HFFc6 (cell line): ENCODE data around the gene PCDH9. TPM values are rescaled to one million over a fixed set of nuclear protein-coding genes. Genes with fewer than 3 reads are reported as not detected.

Source experiments
- DNase-seq: peaks from one replicate; pipeline ENCODE4 v3.0.0-alpha.2; 2018
- H3K27ac Mint-ChIP-seq: 2 replicates; pipeline ENCODE4 v1.8.0; 2020; ENCODE audit warnings: mild to moderate bottlenecking, mixed read lengths
- H3K27me3 Mint-ChIP-seq: 2 replicates; pipeline ENCODE4 v1.8.0; 2021; ENCODE audit warnings: mild to moderate bottlenecking, moderate library complexity, mixed read lengths; ENCODE audit not compliant: insufficient read depth
- H3K36me3 Mint-ChIP-seq: 2 replicates; pipeline ENCODE4 v1.8.0; 2021; ENCODE audit warnings: low read depth, mixed read lengths
- H3K4me1 Mint-ChIP-seq: 2 replicates; pipeline ENCODE4 v1.8.0; 2020; ENCODE audit warnings: low read depth, mixed read lengths
- H3K4me3 Mint-ChIP-seq: 2 replicates; pipeline ENCODE4 v1.8.0; 2020; ENCODE audit warnings: mild to moderate bottlenecking, moderate library complexity, mixed read lengths
- H3K9me3 Mint-ChIP-seq: 2 replicates; pipeline ENCODE4 v1.8.0; 2020; ENCODE audit warnings: mild to moderate bottlenecking, mixed read lengths
- total RNA-seq, 6 experiments: library from RNA; stranded (reverse); fragmentation: NEBNext Ultra II Directional; extraction: Animal tissue kit (Norgen Biotek cat#: 25700); gene quantifications; 2 replicates in 1 of 6; 3 replicates in 5 of 6; pipeline ENCODE4 v1.2.3, GENCODE V29; 2021
- TF ChIP-seq, protein P1 (sequence below): fragments of 200-600 bp; sonication (generic); IDR thresholded peaks from 2 replicates; pipeline ENCODE4 v1.5.0; 2021; ENCODE audit warnings: antibody characterized with exemption, mild to moderate bottlenecking

PCDH9 gene
- total RNA-seq, 6 experiments from 2014 or later: 2.0 to 6.7 (median 2.6) TPM

DNA sequence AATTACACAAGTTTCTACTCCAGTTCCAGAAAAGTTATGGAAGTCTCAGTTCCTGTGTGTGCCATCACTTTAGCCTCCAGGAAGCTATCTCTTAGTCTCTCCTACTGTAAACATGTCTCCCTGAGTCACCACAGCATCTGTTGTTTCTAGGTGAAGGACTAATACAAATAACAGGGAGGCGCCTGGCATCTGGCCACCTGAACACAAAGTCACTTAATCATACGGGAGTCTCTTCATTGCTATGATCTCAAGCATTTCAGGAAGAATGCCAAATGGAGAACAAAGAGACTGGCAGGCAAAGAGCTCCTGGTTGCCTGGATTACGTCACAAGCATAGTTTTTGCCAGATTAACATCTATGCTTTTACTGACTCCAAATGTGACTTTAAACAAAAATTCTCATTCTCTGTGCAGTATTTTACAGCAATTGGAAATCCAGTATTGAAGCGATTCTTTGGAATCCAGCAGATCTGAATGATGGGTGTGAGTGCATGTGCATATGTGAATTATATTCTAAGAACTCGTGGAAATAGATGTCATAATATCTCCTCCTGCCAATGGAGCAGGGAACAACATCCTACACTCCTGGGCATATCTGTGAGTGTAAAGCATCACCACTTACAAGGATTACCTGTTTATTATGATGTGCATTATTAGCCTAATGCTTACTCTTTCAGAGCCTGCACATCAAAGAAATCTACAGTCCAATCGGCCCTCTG lies 572.8 kb downstream of the PCDH9 start:
- H3K4me3 Mint-ChIP-seq: peak overlapping the region; percentile 37
- TF ChIP-seq, protein P1, sequence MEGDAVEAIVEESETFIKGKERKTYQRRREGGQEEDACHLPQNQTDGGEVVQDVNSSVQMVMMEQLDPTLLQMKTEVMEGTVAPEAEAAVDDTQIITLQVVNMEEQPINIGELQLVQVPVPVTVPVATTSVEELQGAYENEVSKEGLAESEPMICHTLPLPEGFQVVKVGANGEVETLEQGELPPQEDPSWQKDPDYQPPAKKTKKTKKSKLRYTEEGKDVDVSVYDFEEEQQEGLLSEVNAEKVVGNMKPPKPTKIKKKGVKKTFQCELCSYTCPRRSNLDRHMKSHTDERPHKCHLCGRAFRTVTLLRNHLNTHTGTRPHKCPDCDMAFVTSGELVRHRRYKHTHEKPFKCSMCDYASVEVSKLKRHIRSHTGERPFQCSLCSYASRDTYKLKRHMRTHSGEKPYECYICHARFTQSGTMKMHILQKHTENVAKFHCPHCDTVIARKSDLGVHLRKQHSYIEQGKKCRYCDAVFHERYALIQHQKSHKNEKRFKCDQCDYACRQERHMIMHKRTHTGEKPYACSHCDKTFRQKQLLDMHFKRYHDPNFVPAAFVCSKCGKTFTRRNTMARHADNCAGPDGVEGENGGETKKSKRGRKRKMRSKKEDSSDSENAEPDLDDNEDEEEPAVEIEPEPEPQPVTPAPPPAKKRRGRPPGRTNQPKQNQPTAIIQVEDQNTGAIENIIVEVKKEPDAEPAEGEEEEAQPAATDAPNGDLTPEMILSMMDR: no peak
- H3K4me1 Mint-ChIP-seq: peaks cover 49% of the 10 kb centered on the region
- H3K27me3 Mint-ChIP-seq: no peaks in the 10 kb centered on the region
- peak; percentile 100 for DNase-seq
- no peaks in the 10 kb centered on the region for H3K9me3 Mint-ChIP-seq
- peak overlapping the region; percentile 94 for H3K27ac Mint-ChIP-seq
- H3K36me3 Mint-ChIP-seq: no peaks in the 10 kb centered on the region

DNA sequence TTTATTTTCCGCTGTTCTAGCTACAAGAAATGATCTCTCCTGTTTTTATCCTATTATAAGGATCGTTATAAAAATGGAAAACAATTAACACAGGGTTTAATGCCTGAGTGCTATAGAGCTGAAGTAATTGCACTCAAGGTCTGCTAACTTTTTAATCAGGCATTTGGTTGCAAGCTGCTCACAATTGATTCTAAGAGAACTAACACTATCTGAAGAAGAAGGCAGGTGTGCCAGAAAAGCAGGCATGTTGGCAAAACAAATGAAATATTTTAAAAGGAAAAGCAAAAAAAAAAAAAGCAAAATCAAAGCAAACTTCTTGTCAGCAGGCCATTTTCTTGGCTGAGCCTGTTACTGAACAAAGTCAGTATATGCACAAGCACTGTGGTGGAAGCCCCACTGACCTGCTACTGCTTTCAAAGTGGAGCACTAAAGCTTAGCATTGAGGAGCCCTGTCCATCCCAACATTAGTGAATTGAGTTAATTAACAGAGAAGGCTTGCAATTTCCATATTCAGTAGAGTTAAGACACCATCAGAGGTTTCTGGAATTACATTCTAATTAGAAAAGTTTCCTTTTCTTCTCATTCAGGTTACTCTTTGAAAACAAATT lies 574.2 kb downstream of the PCDH9 start:
- no peak for DNase-seq
- TF ChIP-seq, protein P1: no peak
- Mint-ChIP-seq H3K4me1 (peaks cover 39% of the 10 kb centered on the region), H3K9me3 (no peaks in the 10 kb centered on the region), H3K36me3 (no peaks in the 10 kb centered on the region), H3K4me3 (no peak overlapping the region), H3K27me3 (no peaks in the 10 kb centered on the region), H3K27ac (peak overlapping the region; percentile 94; the same call in 1 of the 2 replicates)

DNA sequence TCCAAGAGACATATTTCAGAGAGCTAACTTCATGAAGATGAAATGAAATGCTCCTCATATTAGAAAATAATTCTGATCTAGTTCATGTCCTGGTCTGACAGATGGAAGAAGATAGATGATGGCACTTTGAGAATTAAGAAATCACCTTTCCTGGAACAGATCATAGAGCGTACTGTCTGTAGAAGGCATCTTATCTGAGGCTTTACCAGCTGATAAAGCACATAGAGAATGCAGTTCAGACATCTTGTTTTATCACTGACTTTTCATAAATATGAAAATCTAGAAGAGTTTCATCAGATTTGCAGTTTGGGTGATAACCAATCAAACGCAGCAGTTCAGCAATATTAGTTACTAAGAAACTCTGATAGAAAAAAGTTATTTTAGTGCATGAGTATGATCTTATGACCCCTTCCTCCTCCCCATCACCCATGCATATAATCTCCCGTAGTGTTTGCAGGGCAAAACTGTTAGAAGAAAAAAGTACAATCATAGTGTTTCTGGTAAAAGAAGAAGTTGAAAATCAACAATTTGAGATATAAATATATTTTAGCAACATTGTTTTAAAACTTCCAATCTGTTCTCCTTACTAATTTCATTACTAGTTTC lies 585.2 kb downstream of the PCDH9 start:
- peaks cover 6% of the 10 kb centered on the region; the same call in 1 of the 2 replicates for H3K4me1 Mint-ChIP-seq
- no peaks in the 10 kb centered on the region for H3K9me3 Mint-ChIP-seq
- no peak for DNase-seq
- TF ChIP-seq, protein P1: no peak
- no peaks in the 10 kb centered on the region for H3K36me3 Mint-ChIP-seq
- no peaks in the 10 kb centered on the region for H3K27me3 Mint-ChIP-seq
- H3K27ac Mint-ChIP-seq: no peak overlapping the region
- no peak overlapping the region for H3K4me3 Mint-ChIP-seq

DNA sequence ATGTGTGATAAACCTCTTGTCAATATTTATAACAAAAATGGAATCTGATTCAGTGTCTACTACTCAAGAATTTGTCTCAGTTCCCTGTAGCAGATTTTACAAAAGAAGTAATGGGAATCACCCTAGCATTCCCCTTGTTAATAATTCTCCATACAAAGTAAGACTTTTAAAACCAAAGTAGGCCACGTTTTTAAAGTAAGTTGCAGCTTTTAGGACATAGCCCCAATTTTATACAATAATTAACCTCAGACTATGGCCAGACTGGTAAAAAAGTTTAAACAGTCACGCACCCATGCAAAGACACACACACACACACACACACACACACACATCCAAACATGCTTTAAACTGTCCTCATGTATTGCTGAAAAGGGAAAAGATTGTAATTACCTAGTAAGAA lies 589.9 kb downstream of the PCDH9 start:
- no peaks in the 10 kb centered on the region for H3K36me3 Mint-ChIP-seq
- H3K27me3 Mint-ChIP-seq: no peaks in the 10 kb centered on the region

GRCh38 chr13:66639044-66639443 lies 591.1 kb downstream of the PCDH9 start:
- Mint-ChIP-seq H3K27me3 (no peaks in the 10 kb centered on the region), H3K36me3 (no peaks in the 10 kb centered on the region), H3K4me3 (no peak overlapping the region), H3K4me1 (peaks cover 25% of the 10 kb centered on the region), H3K9me3 (no peaks in the 10 kb centered on the region), H3K27ac (no peak overlapping the region)
- DNase-seq: no peak
- TF ChIP-seq, protein P1: no peak

More for the DNA sequence above, 589.9 kb downstream of the PCDH9 start:
- H3K4me3 Mint-ChIP-seq: no peak overlapping the region
- DNase-seq: no peak
- H3K9me3 Mint-ChIP-seq: no peaks in the 10 kb centered on the region
- H3K27ac Mint-ChIP-seq: no peak overlapping the region
- peaks cover 13% of the 10 kb centered on the region for H3K4me1 Mint-ChIP-seq
- TF ChIP-seq, protein P1: no peak
